HG03439 (cell line): ENCODE measurements around the gene RUFY2.

Experiments used
- ATAC-seq: cut with Tn5 transposase; IDR thresholded peaks from one replicate; pipeline ENCODE4 v1.9.1; 2021; ENCODE audit warnings: mild to moderate bottlenecking, moderate library complexity; ENCODE audit not compliant: unreplicated experiment

Gene RUFY2

DNA sequence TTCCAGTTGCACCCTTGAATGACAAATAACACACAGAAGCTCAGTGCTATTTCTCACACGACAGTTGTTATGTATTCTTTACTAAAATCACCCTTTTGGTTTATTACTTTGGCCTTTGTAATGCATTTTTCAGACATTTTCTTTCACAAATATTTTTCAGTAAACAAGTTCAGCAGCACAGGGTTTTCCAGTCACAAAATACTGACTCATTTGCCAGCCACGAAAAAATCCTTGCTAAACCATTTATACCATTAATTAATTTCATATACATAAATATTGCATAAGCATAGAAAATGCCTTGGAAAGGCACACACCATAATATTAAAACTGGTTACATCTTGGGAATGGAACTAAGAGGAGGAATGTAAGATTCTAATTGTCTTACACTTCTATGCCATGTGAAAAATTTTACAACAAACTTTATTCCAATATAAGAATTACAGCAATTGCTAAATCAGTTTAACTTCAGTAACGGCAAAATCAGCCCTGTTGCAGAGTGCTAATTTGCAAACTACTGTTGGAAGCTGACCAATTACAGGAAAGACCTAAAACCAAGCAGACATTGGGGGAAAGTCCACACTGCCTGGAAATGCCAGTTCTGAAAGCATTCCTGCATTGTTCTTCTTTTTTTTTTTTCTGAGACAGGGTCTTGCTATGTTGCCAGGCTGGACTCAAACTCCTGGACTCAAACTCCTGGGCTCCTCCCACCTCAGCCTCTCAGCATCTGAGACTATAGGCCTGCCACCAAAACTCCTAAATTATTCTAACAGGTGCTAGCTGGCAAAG is 42.8 kb downstream of the RUFY2 start:
- no peak for ATAC-seq

DNA sequence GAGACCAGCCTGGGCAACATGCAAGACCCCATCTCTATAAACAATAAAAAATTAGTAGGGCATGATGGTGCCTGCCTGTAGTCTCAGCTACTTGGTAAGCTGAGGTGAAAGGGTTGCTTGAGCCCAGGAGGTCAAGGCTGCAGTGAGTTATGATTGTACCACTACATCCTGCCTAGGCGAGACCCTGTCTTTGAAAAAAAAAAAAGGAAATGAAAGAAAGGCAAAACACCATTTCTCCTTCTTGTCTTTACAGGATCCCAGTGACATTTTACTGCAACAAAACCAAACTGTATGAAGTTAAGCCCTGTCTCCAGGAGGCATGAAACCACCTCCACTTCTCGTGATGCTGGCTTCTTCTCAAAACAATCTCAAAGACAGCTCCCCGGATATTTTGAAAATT is 44.5 kb downstream of the RUFY2 start:
- no peak for ATAC-seq

DNA sequence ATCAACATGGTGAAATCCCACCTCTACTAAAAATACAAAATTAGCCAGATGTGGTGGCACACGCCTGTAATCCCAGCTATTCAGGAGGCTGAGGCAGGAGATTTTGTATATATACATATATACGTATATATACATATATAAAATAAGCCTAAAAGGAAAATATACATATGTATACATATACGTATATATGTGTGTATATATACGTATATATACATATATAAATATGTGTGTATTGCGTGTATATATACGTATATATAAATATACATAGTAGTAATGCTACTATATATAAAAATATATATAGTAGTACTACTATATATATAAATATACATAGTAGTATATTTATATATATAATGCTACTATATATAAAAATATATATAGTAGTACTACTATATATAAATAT is 47.9 kb downstream of the RUFY2 start:
- no peak for ATAC-seq

DNA sequence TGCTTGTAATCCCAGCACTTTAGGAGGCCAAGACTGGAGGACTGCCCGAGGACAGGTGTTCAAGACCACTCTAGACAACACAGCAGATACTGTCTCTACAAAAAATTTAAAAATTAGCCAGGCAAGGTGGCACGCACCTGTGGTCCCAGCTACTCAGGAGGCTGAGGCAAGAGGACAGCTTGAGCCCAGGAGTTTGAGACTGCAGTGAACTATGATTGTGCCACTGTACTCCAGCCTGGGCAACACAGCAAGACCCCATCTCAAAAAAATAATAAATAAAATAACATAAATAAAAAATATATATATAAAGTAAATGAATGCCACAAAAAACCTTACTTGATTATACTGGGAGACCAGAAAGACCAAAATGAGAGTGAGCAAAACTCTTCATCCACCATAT is 53.5 kb downstream of the RUFY2 start:
- ATAC-seq: no peak

GRCh38 chr10:68348265-68348741 is 58.8 kb downstream of the RUFY2 start:
- peak; percentile 44 for ATAC-seq

DNA sequence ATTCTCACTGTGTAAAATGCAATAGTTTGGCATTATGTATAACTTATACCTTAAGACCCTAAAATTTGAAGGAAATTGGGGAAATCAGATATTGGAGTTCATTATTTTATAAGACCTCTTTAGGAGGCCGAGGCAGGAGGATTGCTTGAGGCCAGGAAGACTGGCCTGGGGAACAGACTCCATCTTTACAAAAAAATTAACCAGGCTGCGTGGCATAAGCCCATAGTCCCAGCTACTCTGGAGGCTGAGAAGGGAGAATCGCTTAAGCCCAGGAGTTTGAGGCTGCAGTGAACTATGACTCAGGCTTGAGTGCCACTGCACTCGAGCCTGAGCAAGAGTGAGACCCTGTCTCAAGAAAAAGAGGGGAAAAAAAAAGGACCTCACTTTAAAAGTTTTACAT is 60.3 kb downstream of the RUFY2 start:
- no peak for ATAC-seq

DNA sequence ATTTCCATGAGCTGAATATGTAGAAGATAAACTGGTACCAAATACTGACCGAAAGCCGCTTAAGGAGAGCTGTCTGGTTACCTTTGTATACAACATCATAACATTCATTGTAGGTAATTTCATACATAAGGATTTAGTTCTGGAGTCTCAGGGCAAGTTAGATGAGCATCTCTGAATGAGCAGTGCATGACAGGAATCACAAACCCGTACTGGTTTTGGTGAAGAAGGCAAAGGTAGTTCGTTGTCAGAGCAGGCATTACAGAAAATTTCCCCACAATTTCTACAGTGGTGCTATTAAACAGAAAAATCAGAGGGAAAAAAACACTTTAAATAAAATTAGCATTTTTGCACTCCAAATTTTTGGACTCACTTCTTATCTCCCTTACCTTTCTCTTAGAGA is 61.5 kb downstream of the RUFY2 start:
- no peak for ATAC-seq

- no peak for ATAC-seq
Measured at GRCh38 chr10:68342909-68343516, 64.1 kb downstream of the RUFY2 start.

DNA sequence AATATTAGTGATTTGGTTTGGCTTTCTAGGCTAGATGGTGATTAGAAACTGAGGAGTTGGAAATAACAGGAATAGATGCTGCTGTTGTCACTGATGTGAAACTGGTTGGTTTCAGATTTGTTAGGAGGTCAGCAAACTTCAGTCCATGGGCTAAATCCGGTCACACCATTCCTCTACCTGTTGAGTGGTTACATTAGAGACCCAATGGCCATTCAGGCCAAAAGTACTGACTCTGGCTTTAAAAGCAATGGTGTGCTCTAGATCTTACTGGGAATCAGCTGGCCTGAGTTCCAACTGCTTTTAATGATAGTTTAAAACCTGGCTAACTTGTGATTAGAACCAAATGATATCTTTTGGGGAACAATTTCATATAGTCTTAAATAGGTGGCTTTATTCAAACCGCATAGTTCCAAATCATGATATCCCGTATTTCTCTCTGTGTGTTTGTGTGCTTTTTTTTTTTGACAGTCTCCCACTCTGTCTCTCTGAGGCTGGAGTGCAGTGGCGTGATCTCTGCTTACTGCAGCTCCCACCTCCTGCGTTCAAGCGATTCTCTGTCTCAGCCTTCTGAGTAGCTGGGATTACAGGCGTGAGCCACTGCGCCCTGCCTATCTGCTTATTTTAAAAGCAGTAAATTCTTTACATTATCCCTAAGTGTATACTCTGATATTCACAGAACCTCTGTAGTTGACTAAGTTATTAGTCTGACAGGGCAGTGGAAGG is 66.6 kb downstream of the RUFY2 start:
- ATAC-seq: no peak

GRCh38 chr10:68336754-68337351 is 70.2 kb downstream of the RUFY2 start:
- ATAC-seq: no peak

DNA sequence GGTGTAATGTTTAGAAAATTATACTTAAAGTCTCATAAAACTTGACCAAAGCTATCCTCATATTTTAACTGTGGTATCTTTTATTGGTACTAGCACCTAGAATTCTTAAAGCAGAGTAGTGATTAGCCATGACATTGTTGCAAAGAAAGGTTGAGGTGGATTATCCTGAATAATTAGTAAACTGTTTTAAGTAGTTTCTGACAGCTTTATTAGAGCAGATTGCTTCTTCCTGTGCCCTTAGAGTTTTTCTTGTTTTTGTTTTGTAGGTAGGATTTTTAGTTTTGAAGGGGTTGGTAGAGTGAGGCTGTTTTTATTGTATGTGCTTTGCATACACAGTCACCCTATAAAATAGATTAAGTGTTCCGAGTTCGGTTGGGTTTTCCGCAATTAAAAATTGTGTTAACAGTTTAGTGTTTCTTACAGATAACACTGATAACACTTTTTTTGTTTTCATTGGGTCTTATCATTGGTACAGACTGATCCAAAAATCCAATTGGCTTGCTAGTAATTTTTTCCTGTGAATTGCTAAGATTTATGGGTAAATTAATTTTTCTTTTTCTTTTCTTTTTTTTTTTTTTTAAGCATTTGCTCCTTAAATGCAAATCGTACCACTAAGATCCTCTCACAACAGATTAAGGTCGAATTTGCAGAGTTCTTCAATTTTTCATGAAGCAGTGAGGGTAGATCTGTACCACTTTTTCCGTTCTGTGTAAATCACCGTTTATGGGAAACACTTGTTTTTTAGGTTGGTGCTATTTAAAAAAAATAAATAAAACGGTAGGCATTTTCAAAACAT is 72.2 kb downstream of the RUFY2 start:
- no peak for ATAC-seq

DNA sequence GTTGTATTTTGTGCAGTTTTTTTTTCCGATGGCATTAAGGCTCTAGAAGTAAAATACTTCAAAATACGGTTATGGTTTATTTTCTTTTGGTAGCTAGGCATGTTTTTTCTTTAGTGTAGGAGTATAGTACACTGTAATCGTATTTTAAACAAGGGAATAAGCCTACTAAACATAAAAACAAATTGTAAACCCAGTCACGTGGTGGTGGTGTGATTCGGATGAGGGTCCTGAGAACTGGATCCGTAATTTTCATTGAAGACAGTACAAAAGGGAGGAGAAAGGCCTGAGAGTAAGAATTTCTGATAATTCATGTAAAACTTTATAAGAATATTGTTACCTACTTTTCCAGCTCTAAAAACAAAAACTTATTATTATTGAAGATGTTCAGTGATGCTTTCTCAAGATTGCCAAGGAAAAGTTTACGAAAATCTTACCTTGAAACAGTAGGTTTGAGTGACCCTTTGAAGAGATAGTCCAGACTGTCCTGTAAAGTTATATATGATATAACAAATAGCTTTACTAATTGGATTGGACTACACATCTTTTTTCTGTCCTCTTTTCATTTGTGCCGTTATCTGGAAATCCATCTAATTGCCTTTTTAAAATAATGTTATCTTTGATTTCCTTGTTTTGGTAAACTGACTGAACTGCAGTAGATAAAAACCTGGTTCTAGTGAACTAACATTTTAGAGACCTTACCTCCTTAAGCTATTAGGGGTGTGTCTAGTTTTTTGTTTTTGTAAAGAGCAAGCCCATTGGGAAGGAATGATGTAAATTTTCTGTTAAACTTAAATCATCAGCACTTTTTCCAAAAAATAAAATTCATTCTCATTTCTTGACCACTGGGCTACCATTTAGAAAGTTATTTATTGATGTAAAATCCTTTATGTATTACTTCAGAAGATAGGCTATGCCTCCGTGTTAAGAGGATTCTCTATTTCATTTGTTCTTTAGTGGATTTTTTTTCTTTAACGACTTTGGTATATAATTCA is 73.3 kb downstream of the RUFY2 start:
- ATAC-seq: no peak

GRCh38 chr10:68333058-68333395 is 74.0 kb downstream of the RUFY2 start:
- no peak for ATAC-seq

DNA sequence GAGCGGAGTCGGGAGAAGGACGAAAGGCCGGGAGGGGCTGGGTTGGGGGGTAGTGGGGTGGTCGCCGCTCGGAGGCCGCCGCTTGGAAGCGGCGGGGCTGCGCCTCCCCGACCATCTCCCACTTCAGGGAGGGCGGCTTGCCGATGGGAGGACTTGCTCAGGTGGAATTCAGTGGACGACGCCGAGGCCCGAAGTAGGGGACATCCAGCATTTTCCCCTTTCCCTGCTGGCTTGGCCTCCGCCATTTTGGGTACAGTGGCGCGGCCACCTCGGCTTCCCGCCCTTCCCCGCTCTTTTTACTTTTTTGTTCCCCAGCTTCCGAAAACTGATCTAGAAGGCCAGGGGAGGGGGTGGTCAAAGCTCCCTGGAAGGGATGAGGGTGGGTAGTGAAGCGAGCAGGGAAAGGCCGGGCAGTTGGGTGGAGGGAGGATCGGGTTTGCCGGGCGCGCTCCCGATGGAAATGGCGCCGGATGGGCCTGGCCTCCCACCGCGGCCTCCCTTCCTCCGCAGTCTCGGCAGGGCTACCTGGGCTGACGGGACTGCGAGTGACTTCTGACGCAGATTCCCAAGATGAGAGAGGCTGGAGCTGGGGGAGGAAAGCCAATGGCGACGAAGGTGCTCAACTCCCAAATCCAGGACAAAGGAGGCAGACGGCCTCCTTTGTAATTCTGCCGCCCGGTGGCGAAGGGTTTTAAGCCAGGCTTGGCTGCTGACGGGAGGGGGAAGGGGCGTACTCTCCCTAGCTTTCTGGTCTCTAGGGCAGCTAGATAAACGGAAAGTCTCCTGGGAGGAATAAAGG is 74.6 kb downstream of the RUFY2 start, which contains the start of gene PBLD:
TSS of gene PBLD (minus strand) at position 670 of the 799 bp plus-strand sequence. CDS start 26,084 bp downstream, outside the sequence.
- peak; percentile 19 for ATAC-seq

- ATAC-seq: peak; percentile 85
Measured at GRCh38 chr10:68331455-68332258, 75.4 kb downstream of the RUFY2 start, which contains the start of gene HNRNPH3. Gene HNRNPH3, plus strand, starts transcription at chr10:68332064. Its CDS starts 5,158 bp downstream, at chr10:68337222.

DNA sequence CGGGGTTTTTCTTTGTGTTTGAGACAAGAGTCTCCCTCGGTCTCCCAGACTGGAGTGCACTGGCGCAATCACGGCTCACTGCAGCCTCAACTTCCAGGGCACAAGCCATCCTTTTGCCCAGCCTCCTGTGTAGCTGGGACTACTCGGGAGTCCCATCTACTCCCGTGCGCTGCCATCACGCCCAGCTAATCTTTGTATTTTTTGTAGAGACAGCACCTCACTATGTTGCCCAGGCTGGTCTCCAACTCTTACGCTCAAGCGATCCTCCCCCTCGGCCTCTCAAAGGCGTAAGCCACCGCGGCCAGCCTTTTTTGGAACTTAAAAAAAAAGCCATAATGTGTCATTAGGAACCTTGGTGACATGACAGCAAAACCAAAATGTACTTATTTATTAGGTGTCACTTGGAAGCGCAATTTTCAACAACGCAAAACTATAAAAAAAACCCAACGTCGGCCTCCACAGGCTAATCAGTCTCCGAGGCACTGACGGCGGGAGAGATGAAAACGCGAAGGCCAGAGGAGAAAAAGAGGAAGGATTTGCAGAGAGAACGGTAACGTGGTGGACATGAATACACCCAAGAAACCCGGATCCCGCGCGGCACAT is 76.1 kb downstream of the RUFY2 start:
- no peak for ATAC-seq

DNA sequence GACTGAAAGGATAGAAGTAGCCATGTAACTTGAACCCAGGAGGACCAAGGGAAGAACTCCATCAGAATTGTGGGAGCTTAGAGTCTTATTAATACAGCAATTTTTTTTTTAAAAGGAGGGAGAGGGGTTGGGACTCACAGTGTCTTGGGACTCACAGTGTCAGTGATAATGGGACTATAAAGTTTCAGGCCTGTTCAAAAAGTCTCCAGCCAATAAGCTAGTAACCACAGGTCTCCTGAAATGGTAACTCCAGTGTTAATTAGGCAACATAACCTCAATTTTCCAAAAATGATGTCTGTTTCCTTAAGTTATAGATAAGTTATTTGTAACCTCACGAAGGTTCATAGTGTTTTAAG is 77.6 kb downstream of the RUFY2 start:
- no peak for ATAC-seq
